HG03280 (cell line): ENCODE results near the gene NCOA7.
"Not testable (repeated sequence)": the region's sequence is repeated elsewhere in the genome, so short reads cannot be mapped to it uniquely, and the experiment has no call there.

Source experiments
- ATAC-seq: cut with Tn5 transposase; IDR thresholded peaks from one replicate; pipeline ENCODE4 v1.9.1; 2021; ENCODE audit warnings: mild to moderate bottlenecking, moderate library complexity; ENCODE audit not compliant: unreplicated experiment

The NCOA7 gene

DNA sequence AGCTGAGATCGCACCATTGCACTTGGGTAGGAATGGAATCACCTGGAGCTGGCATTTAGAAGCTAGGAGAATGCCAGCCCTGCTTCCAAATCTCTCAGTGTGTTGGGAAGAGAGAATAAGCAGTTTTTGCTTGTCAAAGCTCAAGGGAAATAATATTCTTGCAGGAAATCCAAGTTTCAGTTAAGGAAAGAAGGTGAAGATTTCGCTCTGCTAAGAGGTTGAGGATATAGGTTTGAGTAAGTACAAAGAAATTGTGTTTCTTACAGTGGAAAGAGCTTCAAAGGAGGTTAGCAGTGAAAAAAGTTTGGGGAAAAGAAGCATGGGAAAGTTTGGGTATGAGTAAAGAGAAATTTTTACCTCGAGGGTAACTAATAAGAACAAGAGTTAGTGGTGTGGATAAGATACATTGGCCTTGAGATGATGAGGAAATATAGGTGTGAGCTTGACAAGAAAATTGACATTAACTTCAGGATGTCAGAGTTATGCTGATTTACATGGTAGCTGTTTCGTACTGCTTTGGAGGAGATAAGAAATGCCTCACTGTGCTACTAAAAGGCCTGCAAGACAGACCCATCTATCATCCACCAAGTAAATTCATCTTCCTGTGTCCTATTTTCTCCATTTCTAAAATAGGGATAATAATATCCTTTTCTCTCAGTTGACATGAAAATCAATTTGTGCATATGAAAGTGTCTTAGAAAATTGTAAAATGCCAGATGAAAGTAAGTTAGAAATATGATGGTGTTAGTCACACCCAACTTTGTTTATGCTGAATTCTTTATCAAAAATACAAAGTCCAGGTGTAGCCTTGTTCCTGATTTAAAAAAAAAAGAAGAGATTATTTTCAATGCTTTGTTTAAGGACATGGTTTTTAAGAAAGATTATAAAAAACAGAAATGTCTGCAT lies 153.0 kb downstream of the NCOA7 start:
- ATAC-seq: no peak

DNA sequence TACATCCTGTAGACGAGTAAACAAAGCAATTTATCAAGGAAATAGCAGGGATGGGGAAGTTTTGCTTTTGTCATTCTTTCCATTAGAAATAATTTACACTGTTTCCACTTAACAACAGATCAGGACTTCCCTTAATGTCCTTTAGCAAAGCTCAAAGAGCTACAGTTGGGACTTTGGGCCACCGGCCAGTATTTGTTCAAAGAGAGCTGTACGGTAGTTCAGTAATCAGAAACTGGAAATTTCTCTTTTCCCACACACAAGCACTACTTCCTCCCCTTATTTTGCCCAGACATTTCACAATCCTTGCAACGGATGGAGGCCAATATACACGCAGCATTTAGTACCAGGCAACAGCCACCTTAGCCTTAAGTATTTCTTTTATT lies 153.7 kb downstream of the NCOA7 start:
- no peak for ATAC-seq

DNA sequence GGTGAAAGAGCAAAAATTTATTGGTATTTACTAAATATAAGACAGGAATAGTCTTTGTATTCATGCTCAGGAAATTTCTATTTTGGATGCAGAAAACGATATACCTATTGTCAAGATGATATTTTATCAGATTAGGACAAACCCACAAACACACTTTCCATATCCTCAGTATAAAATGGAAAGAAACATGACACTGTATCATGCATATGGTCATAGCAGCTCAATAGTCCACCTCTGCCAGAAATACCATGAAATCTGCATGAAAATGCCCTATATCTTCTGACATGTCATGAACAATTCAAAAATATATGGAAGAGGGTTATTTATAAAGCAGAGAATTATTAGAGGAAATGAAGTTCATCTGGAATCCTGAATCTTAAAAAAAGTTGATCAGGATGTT lies 154.1 kb downstream of the NCOA7 start:
- no peak for ATAC-seq

DNA sequence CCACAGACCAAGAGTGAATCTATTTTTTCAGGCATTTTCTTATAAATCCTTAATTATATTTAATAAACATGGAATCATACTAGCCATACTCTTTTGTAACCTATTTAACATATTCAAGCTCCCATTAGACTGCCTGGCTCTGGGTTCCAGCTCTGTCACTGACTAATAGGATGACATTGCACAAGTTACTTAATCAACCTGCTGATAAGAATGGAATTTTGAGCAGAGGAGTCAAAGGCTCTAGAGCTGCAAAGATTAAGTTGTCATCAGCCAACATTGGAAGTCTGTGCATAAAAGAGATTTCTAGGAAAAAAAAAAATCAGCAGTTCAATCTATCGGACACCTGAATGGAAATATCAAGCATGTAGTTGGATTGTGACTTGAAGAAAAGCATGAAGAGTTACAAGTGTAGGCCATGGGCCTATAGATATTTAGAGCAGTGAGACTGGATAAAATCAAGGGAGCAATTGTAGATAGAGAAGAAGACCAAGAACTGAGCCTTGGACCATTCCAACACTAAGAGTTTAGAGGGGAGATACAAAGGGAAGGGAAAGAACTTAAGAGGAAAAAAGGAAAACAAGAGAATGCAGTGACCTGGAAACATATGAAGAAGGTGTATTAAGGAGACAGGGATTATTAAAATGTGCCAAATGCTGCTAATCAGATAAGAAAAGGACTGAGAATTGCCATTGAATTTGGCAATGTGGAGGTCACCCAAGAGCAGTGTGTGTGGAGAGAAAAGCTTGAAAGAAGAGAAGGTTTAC lies 154.8 kb downstream of the NCOA7 start:
- ATAC-seq: no peak

DNA sequence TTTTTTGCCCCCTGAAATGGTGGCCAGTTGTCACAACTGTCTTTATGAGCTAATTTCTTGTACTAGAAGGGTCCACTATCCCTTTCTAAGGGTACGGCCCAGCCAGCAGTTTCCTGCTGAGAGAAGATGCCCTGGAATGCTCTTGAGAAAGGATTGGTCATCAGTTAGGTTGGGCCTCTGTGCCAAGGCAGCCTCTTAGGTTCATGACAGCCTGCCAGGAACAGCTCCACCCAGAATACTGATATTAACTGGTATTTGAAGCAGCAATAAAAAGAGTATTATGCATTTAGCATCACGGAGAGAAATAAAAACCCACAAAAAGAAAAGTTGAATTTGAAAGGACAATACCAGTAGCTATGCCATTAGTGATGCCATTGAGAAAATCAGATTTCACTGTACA lies 156.9 kb downstream of the NCOA7 start:
- no peak for ATAC-seq

DNA sequence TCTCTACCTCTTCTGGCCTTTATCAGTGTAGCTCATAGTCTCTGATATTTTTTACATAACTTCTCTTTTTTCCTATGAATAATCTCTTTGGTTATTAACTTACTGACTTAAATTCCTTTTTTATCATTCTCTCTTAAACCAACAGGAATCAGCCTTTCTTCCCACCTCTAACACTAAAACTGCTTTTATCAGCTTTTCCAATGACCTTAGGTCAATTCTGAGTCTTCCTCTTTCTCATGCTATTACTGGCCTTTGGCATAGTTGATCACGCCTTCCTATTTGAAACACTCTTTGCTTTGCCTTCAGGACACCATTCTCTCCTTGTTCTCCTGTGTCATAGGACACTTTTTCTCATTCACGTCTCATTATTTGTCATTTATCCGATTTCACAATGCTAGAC lies 157.7 kb downstream of the NCOA7 start:
- ATAC-seq: no peak

DNA sequence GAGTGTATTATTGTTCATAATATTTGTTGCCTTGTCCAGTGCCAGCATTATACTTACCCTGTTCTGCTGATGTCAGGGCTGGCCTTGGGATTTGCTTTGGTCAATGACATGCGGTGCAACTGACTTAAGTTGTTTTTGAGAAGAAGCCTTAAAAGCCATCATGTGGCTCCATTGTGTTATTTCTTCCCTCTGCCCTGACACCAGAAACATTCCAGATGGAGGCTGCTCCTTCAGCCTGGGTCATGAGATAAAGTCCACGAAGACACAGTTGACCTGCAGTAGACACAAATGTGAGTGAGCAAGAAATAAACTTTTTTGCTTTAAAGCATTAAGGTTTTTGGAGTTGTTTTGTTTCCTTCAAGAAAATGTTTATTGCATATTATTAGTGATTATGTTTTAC lies 158.3 kb downstream of the NCOA7 start:
- ATAC-seq: no peak

DNA sequence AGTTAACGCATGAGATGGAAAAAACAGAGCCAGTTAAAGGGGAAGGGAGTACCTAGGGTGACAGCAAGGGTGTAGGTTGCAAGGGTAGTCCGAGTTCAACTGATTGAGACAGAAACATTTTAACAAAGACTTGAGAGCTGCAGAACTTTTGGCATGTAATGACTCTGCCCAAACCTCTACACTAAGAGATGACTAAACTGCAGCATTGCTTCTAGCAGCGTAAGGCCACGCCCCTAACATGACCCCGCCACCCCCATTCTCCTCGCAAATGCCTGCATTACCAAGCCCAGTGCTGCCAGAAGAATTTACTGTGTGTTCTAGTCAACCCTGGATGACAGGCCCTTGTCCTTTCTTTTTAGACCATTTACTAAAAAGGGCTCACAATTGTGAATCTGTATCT lies 159.5 kb downstream of the NCOA7 start:
- no peak for ATAC-seq

DNA sequence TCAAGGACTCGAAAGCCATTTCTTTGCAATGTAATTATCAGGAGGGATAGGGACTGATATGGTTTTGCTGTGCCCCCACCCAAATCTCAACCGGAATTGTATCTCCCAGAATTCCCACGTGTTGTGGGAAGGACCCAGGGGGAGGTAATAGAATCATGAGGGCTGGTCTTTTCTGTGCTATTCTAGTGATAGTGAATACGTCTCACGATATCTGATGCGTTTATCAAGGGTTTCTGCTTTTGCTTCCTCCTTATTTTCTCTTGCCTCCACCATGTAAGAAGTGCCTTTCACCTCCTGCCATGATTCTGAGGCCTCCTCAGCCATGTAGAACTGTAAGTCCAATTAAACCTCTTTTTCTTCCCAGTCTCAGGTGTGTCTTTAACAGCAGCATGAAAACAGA lies 160.0 kb downstream of the NCOA7 start:
- not testable (repeated sequence) for ATAC-seq

DNA sequence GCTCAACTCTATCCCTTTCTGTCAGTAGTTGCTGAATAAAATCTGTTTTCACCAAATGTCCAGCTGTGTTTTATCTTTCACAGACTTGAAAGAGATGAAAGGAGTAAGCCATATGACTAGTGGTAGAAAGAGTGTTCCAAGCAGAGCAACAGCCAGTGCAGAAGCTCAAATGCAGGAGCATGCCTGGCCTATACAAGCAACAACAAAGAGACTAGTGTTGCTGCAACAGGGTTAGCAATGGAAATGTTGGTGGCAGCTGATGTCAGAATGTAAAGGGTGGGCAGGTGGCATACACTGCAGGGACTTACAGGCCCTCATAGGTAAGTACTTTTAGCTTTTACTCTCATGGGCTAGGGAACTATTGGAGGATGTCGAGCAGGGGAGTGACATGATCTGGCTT lies 160.6 kb downstream of the NCOA7 start:
- no peak for ATAC-seq

DNA sequence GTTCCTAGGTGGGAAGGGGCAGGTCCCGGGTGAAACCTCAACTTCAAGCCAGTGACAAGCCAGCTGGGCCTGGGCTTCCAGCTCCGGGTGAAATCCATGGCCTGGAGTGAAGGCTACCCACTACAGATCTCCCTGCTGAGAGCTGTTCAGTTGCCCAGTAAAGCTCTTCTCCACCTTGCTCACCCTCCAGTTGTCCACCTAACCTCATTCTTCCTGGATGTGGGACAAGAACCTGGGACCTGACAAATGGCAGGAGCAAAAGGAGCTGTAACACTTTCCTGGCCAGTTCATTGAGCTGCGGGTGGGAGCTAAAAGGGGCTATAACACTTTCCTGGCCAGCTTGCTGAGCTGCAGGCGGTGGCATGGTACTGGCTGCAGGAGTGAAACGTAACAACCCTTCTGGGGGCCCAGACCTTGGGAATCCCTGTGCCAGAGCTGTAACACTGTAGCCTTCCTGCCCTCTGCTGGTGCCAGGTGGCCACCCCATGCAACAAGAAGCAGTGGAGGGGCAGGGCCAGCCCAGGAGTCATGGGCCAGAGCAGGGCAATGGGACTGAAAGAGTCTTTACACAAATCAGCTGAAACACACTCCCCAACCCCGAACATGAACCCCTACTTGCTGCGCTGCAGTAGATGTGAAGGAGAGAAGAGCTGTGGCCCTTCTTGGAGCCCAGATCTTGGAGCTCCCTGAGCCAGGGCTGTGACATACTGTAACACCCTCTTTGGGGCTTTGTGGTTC lies 162.2 kb downstream of the NCOA7 start:
- no peak for ATAC-seq

DNA sequence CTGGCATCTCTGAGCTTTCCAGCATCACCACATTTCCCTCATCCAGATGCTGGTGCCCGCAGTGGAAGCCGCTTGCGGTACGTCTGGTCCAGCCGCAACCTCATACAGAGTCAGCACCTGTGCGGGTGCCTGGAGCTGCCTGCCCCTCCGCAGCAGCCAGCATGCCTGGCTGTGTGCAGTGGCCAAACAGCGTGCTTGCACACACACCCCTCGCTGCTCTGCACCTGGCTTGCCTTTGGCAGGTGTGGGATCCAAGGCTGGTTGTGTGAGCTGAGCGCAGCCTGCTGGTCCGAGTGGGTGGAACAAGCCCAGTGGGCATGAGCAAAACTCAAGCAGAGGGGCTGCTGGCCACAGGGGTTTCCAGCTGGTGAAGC lies 162.7 kb downstream of the NCOA7 start:
- ATAC-seq: no peak

DNA sequence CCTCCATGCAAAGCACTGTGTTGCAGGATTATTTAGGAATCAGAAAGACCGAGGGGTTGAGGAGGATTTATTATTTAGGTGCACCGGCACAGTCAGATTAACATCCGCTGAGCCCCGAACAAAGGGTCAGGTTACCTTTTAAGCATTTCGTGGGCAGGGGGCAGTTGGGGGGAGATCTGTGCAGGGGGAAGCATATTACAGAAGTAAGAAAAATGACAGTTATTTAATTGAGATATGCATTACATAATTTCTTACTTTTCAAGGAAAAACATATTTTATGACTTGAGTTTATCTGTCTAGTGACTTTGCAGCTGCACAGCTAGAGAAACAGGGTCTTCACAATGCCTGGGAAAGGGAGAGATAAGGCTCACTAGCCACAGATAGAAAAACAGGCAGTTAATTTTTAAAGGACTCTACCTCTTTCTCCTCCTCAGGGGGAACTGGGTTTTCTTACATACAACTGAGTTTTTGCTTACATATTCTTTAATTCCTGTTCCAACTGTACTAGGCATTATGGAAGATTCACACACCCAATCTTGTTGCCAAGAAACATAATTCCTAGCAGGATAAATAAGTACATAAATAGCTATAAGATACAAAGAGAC lies 164.1 kb downstream of the NCOA7 start:
- ATAC-seq: no peak

DNA sequence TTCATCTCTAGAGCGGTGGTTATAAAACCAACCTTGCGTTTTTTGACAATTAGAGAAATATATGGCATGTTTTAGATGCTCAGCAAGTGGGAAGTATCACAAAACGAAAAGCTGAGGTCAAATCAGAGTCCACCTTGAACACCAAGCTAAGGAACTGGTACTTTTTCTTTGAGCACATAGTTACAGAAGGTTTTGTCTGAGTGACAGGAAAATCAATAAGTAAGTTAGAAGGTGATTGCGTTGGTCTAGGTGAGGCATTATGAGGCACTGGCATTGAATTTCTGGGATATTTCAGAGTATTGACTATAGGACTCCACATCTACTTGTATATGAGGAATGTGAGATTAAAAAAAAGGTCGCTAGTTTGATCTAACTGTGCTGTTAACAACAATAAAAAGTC lies 165.2 kb downstream of the NCOA7 start:
- ATAC-seq: no peak

DNA sequence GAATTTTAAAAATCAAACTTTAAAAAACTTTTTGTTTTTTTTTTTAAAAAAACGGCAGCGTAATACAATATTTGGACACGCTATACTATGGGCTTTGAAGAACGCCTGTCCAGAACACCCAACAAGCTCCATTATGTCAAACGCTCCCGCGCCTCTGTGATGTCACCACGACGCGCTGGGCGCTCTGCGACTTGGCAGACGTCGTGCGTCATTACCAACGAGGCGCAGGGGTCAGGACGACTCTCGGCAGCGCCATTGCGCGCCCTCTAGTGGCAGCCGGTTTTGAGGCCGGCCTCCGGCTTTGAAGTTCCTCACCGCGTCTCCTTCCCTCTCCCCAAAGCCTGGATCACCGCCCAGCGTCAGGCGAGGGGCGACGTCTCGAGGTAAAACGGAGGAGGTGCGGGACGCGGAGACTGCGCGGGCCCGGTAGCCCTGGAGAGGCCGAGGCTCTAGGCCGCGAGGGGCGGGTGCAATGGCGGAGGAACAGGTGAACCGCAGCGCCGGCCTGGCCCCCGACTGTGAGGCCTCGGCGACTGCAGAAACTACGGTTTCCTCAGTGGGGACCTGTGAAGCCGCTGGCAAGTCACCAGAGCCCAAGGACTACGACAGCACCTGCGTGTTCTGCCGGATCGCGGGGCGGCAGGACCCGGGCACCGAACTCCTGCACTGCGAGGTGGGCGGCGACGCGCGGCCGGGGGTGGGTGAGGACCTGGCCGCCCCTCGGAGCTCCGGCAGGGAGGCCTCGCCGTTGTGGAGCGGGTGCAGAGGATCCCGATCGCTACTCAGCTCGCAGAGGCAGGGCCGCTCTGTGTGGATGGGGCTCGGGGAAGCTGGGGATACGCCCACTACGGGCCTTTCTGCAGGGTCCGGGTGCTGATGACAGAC lies 166.0 kb downstream of the NCOA7 start, which contains the start of gene HINT3:
TSS of gene HINT3 (plus strand) at position 265 of the 885 bp plus-strand sequence. CDS start at position 473, 208 bp downstream.
- peak; percentile 95 for ATAC-seq

DNA sequence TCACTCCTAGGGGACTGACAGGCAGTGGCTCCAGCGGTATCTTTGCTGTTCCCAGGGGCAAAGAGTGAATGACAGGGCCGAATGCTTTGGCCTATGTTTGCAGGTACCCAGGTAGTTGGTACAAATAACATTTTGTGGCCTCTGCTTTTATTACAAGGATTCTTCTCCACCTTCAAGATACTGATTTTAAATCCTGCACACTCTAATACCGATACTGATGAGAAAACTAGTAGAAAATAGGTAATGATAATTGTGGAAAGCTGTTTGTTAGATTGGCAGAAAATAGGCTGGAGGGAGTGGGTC lies 166.6 kb downstream of the NCOA7 start:
- ATAC-seq: no peak

DNA sequence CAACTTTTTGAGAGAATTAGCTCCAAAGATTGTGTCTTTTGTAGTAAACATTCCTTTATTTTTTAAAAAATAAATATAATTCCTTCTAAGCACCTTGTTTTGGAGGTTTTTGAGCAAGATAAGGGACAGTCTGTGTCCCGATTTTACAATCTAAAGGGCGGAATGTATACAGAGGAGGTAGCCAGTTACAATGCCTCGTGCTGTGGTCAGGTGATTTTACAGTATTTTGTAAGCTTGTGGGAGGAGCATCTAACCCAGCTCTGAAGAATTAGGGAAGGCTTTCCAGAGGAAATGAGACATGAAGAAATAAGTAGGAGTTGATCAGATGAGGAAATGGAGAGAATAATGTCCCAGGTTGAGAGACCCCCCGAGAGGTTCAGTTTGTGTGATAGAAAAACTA lies 167.1 kb downstream of the NCOA7 start:
- no peak for ATAC-seq

DNA sequence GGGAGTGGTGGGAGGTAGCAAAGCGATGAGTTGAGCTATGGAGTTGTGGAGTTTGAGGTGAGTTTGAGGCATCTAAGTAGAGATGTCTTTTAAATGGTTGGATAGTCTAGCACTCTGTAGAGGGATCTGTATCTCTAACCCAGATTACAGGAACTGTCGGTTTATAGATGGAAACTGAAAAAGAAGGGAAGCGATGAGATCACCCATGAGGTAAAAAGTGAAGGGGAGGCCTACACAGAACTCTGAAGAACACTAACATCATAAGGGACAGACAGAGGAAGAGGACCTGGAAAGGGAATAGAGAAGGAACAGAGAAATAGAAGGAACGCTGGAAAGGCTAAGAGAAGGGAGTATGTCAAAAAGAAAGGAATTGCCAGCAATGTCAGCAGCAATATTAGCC lies 168.3 kb downstream of the NCOA7 start:
- ATAC-seq: no peak

DNA sequence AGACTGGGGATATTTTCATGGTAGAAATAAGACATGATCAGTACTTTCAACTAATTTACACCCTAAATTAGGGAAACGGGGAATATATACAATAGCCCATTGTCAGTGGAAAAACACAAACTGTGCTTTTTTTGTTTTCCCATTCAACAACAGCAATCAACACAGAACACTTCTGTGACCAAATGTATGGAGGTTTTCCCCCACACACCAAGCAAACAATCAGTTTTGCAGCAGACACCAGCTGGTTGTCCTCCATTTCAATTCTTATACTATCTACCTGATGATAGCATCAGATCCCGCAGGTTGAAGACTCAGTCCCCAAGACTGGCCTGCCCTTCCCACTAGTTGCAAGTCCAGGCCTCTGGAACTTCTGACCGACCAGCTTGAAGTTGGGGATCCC lies 170.4 kb downstream of the NCOA7 start:
- ATAC-seq: no peak

DNA sequence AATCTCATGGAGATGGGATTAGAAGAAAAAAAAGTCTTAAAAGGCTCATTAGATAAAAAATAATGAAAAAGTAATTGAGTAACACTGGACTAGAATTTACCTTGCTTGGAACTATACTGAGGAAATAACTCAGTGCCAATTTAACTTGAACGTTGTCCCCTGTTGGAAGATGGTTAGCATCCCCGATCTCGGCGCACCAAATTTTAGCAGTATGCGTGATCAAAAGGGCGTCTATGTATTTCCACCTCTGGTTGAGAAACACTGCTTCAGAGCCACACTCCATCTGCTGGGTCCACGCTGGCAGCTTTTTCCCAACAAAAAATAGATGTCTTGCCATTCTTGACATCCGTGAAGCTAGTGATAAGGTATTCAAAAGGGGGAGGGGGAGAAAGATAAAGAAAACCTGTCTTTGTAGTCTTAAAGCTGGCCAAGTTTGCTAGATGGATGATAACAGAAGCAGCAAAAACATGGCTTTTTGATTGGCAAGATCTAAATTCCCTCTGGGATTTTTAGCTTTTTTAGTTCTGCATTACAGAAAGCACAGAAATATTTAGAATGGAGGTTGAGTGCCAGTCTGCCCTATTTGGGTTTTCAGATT lies 172.2 kb downstream of the NCOA7 start:
- no peak for ATAC-seq
